ENCODE measurements around the gene PPP1R16B.

PPP1R16B gene

GRCh38 chr20:38903335-38903734 is 97.8 kb downstream of the PPP1R16B start:
- no peak overlapping the region for H3K4me3 ChIP-seq (ENCODE audit: low read length)
- no peak for DNase-seq (ENCODE audit: low read depth)
- no peak for TF ChIP-seq CTCF (IDR thresholded peaks at IDR 0.05; ENCODE audit: insufficient read depth, low read depth, low read length, missing control alignments)

GRCh38 chr20:38905375-38905774 is 99.9 kb downstream of the PPP1R16B start:
- no peak overlapping the region for H3K4me3 ChIP-seq (ENCODE audit: low read length)
- TF ChIP-seq CTCF (IDR thresholded peaks at IDR 0.05; ENCODE audit: insufficient read depth, low read depth, low read length, missing control alignments), result no peak
- DNase-seq (ENCODE audit: low read depth), result no peak

- DNase-seq (ENCODE audit: low read depth), result no peak
- no peak overlapping the region for H3K4me3 ChIP-seq (ENCODE audit: low read length)
- TF ChIP-seq CTCF (IDR thresholded peaks at IDR 0.05; ENCODE audit: insufficient read depth, low read depth, low read length, missing control alignments), result no peak
Observed at GRCh38 chr20:38907918-38908677, 102.6 kb downstream of the PPP1R16B start.

- H3K4me3 ChIP-seq (ENCODE audit: low read length), result no peak overlapping the region
- TF ChIP-seq CTCF (IDR thresholded peaks at IDR 0.05; ENCODE audit: insufficient read depth, low read depth, low read length, missing control alignments), result no peak
- DNase-seq (ENCODE audit: low read depth), result no peak
Observed at GRCh38 chr20:38915355-38915754, 109.9 kb downstream of the PPP1R16B start.

GRCh38 chr20:38917657-38918056 is 112.2 kb downstream of the PPP1R16B start:
- no peak overlapping the region for H3K4me3 ChIP-seq (ENCODE audit: low read length)
- no peak for TF ChIP-seq CTCF (IDR thresholded peaks at IDR 0.05; ENCODE audit: insufficient read depth, low read depth, low read length, missing control alignments)
- DNase-seq (ENCODE audit: low read depth), result no peak

GRCh38 chr20:38918172-38918571 is 112.7 kb downstream of the PPP1R16B start:
- TF ChIP-seq CTCF (IDR thresholded peaks at IDR 0.05; ENCODE audit: insufficient read depth, low read depth, low read length, missing control alignments), result no peak
- H3K4me3 ChIP-seq (ENCODE audit: low read length), result no peak overlapping the region
- no peak for DNase-seq (ENCODE audit: low read depth)

GRCh38 chr20:38919683-38920082 is 114.2 kb downstream of the PPP1R16B start:
- H3K4me3 ChIP-seq (ENCODE audit: low read length), result no peak overlapping the region
- no peak for DNase-seq (ENCODE audit: low read depth)
- no peak for TF ChIP-seq CTCF (IDR thresholded peaks at IDR 0.05; ENCODE audit: insufficient read depth, low read depth, low read length, missing control alignments)

Measured in epithelial cell of esophagus (primary cell).